Measurements from ENCODE around the gene VMP1.
"Not testable (repeated sequence)": the region's sequence is repeated elsewhere in the genome, so short reads cannot be mapped to it uniquely, and the experiment has no call there.

- not testable (repeated sequence) for TF ChIP-seq CTCF (IDR thresholded peaks at IDR 0.05; ENCODE audit: low read depth, low read length, missing input control); FOXA1 (IDR thresholded peaks at IDR 0.05); GABPA (IDR thresholded peaks at IDR 0.05 in 1 of 2, conservative IDR thresholded peaks at IDR 0.05 in 1 of 2); REST (IDR thresholded peaks at IDR 0.05)
These were observed 47.6 kb downstream of the VMP1 start for GRCh38 chr17:59755069-59755468.

Measured in liver (tissue), 3 donors.